DMS114 treated with DMSO at 0.1 percent for 48 hours (cell line): ENCODE results near the gene RPS26.
A peak's percentile ranks its signal among the peaks of the same experiment; 100 is the strongest.
"Not testable (repeated sequence)": the region's sequence is repeated elsewhere in the genome, so short reads cannot be mapped to it uniquely, and the experiment has no call there.

Experiments
- DNase-seq: peaks from one replicate; lab custom pipeline; 2025; ENCODE audit not compliant: unreplicated experiment; lab: John Stamatoyannopoulos, UW

Gene RPS26

DNA sequence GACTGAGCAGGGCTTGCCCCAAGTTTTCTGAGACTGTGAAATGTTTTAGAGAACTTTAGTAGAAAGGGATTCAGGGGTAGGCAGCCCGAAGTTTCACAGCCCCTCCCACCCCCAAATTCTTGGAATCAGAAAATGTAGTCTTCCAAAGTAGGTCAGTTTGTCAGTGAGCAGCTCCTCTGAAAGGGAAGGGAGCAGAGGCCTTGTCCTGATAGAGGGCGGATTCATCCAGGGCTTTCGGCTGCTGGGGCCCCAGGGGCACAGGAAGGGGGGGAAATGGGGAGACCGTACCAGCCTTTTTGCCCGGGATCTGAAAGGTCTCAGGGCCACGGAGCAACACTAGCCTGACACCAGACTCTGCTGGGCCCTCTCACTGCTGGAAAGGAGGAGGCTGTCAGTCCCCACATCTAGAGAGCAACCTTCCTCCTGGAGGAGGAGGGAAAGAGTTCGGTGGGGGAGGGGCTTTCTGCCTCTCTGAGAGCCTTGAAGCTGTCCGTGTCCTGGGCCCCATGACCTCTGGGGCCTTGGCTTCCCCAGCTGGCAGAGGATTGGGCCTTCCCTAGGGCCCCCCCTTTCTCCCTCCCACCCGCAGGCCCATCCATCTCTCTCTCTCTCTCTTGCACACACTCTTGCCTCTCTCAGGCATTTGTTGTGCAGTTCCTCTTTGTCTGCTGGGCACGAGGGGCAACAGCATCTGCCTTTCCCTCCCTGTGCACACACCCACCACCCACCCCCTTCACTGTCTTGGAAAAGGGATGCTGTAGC, 21.1 kb upstream of the RPS26 start, which contains the start of gene IKZF4:
TSS of gene IKZF4 (plus strand) at position 621 of the 762 bp plus-strand sequence. CDS start 451 bp downstream, outside the sequence.
- no peak for DNase-seq

DNA sequence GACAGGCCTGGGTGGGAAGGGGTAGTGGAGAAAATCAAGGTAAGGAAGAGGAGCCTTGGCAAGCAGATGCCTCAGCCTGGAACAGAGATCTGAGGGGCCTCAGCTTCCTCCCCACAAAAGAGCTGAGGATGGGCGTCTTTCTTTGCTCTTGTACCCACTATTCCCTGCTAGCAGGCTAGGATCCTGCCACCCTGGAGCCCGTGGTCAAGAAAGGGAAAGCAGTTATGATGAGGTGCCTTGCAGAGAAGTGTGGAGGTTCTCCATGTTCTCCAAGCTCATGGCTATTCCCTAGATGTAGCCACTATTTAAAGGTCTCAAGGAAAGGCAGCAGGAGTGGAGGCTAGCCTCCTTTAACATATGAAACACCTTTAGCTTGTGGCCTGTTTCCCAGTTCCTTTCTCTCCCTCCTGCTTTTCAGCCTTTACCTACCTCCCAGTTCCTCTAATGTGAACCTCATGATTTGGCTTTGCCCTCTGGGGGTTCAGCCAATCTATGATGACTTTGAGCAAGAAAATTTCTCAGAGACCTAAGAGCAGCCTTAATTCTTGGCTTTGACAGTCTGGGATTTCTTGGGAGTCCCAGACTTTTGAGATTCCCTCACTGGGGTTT, 19.7 kb upstream of the RPS26 start:
- no peak for DNase-seq

DNA sequence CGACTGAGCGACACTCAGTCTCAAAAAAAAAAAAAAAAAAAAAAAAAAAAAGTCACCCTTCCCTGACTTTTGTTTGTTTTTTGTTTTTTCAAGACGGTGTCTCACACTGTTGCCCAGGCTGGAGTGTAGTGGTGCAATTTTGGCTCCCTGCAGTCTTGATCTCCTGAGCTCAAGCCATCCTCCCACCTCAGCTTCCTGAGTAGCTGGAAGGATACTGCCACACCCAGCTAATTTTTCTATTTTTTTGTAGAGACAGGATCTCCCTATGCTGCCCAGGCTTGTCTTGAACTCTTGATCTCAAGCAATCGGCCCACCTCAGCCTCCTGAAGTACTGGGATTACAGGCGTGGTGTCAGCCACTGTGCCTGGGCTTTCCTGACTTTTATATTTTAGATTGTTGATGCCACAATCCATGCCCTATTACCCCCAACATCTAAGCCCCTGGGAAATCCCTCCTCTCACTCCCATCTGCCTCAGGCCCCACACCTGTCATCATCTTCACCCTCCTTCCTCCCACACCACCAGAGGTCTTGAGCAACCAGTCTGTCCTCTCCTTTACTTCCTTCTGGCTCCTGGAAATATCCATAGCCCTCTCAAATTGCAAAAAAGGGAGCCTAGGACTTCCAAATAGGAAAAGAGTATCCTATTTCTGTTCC, 13.1 kb upstream of the RPS26 start:
- no peak for DNase-seq

DNA sequence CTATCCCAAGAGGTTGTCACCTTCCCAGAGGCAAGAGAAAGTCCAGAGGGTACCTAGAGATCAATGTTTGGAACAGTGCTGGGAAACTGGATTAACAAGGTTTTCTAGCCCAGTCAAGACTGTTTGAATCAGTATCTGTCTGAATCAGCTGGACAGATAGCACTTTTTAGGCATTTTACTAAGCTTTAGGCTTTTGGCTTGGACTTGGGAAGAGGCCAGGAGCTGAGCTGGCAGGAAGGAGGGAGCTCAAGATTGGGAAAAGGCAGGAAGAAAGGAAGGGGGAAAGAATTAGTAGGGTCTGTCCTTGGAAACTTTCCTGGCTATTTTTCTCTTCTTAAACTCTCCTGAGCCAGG, 12.6 kb upstream of the RPS26 start:
- no peak for DNase-seq

DNA sequence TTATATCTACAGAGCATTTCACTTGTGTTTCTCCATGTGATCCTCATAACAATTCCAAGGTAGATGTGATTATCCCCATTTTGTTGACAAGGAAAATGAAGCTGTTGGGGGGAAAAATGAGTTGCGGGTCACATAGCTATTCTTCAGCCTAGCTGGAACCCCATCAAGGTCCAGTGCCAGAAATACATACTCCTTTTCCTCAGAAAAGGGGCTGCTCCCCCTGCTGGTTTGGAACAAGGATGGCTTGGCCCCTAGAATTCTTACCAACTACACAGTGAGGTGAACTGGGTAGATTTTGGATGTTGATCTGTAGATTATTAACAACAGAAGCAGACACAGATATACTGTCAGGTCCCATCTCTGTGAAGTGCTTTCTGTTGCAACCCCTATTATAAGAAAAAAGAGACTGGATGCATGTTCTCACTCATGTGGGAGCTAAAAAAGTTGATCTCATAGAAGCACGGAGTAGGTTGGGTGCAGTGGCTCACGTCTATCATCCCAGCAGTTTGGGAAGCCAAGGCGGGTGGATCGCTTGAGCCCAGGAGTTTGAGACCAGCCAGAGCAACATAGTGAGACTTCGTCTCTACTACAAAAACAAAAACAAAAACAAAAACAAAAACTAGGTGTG, 11.9 kb upstream of the RPS26 start:
- DNase-seq, result peak; percentile 56

DNA sequence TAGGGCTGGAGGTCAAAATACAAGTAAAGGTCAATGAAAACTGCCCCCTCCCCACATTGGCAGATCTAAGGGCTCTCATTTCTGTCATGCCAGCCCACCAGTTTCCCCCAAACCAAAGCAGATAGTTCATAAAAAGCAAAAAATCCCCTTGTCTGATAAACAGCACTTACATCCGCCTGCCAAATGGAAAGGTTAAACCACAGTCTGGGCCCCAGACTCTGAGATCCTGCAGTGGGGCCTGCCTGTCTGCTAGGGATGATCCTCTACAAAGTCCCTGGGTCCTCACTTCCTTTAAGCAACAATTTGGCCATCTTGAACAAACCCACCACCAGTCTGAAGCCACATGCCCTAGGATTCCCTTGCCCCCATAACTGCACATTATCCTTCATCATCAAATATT, 9.7 kb upstream of the RPS26 start:
- no peak for DNase-seq

DNA sequence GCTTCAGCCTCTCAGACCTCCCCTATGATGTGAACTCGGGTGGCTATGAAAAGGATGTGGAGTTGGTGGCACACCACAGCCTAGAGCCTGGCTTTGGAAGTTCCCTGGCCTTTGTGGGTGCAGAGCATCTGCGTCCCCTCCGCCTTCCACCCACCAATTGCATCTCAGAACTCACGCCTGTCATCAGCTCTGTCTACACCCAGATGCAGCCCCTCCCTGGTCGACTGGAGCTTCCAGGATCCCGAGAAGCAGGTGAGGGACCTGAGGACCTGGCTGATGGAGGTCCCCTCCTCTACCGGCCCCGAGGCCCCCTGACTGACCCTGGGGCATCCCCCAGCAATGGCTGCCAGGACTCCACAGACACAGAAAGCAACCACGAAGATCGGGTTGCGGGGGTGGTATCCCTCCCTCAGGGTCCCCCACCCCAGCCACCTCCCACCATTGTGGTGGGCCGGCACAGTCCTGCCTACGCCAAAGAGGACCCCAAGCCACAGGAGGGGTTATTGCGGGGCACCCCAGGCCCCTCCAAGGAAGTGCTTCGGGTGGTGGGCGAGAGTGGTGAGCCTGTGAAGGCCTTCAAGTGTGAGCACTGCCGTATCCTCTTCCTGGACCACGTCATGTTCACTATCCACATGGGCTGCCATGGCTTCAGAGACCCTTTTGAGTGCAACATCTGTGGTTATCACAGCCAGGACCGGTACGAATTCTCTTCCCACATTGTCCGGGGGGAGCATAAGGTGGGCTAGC, 7.0 kb upstream of the RPS26 start:
- DNase-seq, result no peak

DNA sequence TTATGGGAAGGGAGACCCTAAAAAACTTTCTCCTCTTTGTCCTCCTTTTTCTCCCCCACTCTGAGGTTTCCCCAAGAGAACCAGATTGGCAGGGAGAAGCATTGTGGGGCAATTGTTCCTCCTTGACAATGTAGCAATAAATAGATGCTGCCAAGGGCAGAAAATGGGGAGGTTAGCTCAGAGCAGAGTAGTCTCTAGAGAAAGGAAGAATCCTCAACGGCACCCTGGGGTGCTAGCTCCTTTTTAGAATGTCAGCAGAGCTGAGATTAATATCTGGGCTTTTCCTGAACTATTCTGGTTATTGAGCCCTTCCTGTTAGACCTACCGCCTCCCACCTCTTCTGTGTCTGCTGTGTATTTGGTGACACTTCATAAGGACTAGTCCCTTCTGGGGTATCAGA, 4.6 kb upstream of the RPS26 start:
- no peak for DNase-seq

DNA sequence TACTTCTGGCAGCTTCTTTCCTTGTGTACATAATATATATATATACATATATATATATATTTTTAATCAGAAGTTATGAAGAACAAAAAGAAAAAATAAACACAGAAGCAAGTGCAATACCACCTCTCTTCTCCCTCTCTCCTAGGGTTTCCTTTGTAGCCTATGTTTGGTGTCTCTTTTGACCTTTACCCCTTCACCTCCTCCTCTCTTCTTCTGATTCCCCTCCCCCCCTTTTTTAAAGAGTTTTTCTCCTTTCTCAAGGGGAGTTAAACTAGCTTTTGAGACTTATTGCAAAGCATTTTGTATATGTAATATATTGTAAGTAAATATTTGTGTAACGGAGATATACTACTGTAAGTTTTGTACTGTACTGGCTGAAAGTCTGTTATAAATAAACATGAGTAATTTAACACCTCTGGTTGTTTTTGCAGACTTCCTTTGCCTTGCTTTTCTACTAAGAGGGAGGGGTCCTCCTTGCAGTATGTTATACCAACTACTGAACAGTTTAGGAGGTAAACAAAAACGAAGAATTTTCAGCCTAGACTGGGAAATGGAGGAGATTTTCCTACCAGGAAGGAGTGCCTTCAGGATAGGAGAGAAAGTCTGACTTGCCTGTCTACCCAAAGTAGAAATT, 3.6 kb upstream of the RPS26 start:
- no peak for DNase-seq

DNA sequence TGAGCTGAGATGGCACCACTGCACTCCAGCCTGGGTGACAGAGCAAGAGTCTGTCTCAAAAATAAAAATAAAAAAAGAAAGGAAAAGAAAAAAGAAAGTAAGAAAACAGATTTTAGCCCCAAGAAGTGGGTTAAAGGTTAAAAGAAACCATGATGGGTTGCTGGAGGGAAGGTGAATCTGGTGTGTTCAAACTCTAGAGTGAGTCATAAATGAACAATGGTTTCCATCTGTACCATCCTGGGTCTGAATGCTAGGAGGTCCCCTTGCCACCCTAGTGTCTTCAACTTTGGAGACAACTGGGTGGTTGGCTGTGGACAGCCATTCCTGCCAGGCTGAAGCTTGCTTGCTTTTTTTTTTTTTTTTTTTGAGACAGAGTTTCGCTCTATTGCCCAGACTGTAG, 1.6 kb upstream of the RPS26 start:
- DNase-seq, result no peak

DNA sequence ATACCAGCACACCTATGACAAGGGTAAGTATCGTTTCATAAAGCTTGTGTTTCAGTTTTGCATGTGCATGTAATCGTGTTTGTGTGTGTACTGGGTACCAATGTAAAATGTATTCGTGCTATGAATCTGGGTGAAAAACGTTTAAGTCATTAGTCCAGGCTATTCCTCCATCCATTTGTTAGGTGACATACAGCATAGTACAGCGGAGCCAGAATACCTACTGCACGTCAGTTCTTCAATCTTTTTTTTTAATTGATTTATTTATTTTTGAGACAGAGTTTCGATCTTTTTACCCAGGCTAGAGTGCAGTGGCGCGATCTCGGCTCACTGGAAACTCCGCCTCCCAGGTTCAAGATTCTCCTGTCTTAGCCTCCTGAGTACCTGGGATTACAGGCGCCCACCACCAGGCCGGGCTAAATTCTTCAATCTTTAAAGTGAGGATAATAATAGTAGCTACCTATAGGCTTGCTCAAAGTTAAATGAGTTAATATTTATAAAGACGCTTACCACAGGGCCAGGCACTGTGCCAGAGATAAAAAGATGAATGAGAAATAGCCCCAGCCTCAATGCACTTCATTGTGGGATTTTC, 661 bp upstream of the RPS26 start:
- DNase-seq, result no peak

DNA sequence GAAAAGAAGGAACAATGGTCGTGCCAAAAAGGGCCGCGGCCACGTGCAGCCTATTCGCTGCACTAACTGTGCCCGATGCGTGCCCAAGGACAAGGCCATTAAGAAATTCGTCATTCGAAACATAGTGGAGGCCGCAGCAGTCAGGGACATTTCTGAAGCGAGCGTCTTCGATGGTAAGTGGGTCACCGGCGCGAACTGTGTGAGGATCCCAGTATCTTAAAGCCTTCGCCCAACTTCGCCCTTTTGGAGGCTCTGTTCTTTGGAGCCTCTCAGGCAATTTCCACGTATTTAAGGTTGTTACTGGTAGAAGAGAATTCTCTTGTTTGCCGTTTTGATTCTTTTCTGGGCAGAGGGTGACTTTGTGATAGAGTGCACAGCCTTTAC, 704 bp downstream of the RPS26 start:
- DNase-seq, result not testable (repeated sequence)

DNA sequence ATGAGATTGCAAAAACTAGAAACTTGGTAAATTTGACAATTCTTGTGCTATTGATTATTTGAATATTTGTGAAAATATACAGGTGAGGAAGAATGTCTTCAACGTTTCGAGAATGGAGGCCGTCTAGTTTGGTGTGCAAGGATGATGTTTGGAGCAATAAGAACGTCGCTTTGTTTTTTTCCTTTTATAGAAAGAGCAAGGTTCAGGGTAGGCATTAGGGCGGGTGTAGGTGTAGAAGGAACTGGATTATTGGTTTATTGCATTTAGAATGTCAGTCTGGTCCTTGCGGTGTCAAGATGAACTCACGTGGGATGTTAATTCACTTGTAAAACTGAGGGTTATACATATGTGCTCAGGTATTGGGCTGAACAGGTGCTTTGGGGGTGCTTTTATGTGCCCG, 1.1 kb downstream of the RPS26 start:
- no peak for DNase-seq

DNA sequence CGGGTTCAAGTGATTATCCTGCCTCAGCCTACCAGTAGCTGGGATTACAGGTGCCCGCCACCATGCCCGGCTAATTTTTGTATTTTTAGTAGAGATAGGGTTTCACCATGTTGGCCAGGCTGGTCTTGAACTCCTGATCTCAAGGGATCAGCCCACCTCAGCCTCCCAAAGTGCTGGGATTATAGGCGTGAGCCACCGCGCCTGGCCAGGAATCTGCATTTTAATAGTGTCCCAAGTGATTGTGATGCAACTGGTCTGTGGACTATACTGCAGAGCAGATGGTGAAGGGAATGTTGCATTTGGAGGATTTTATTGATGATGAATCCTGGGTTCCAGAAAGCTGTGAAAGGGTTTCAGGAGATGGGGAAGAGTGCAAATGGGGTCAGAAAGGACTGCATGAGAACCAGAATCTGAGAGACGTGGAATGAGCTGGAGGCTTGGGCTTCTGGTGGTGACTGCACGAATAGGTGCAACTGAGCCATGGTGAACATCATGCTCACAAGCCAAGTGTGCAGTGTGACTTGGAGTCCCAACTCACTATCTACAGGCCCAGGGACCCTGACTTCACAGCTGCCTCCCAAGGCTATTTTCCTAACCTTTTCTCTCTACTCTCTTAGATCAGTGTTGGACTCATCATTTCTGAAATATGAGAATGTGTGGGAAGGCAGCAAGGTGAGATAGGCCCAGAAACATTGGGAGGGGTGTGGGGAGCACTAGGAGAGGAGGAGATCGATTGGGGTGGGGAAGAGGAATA, 4.5 kb downstream of the RPS26 start:
- no peak for DNase-seq

DNA sequence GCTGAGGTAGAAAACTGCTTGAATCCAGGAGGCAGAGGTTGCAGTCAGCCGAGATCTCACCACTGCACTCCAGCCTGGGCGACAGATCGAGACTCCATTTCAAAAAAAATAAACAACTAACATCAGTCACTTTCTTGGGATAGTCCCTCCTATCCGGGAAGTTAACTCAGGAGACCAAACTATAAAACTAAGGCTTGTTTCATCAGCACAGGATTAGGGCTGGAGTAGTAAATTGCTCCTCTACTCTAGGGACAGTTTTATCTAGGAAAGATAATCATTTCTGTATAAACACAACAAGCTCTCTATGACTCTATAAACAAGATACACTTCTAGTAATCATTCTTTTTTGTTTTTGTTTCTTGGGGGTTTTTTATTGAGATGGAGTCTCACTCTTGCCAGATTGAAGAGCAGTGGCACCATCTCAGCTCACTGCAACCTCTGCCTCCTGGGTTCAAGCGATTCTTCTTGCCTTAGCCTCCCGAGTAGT, 11.7 kb downstream of the RPS26 start:
- DNase-seq, result no peak

DNA sequence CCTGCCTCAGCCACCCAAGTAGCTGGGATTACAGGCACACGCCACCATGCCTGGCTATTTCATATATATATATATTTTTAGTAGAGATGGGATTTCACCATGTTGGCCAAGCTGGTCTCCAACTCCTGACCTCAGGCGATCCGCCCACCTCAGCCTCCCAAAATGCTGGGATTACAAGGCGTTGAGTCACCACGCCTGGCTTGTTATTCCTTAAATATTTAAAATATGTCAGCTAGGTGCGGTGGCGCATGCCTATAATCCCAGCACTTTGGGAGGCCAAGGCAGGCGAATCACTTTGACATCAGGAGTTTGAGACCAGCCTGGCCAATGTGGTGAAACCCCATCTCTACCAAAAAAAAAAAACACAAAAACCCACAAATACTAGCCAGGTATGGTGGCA, 18.2 kb downstream of the RPS26 start:
- not testable (repeated sequence) for DNase-seq

DNA sequence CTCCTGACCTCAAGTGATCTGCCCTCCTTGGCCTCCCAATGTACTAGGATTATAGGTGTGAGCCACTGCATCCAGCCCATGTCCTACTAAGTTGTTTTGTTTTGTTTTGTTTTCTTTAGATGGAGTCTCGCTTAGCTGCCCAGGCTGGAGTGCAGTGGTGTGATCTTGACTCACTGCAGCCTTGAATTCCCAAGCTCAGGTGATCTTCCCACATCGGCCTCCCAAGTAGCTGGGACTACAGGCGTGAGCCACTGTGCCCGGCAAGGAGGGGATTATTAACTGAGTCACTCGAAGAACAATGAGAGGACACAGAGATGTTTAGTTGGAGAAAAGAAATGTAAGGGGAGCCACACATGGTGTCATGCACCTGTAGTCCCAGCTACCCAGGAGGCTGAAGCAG, 20.3 kb downstream of the RPS26 start:
- no peak for DNase-seq

DNA sequence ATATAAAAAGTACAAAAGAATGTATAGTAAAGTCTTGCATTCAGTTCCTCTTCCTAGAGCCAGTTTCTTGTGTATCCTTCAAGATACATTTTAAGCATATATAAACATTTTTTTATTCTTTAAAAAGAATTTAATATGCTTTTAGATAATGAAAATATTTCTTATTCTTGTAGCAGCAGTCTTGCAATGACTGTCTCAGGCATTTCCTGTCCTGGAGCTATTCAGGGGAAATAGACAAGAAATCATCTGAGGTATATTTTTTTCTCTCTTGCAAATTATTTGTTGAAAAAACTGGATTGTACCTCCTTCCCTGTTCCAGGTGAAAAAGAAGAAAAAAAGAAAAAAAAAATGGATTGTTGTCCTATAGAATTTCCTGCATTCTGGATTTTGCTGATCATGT, 21.3 kb downstream of the RPS26 start:
- DNase-seq, result no peak

DNA sequence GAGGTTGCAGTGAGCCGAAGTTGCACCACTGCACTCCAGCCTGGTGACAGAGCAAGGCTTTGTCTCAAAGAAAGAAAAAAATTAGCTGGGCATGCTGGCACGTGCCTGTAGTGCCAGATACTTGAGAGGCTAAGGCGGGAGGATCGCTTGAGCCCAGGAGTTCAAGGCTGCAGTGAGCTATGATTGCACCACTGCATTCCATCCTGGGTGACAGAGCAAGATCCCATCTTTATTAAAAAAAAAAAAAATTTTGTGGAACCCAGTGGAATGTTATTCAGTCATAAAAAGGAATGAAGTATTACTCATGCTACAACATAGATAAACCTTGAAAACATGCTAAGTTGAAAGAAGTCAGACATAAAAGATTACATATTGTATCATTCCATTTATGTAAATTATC, 29.9 kb downstream of the RPS26 start:
- no peak for DNase-seq

DNA sequence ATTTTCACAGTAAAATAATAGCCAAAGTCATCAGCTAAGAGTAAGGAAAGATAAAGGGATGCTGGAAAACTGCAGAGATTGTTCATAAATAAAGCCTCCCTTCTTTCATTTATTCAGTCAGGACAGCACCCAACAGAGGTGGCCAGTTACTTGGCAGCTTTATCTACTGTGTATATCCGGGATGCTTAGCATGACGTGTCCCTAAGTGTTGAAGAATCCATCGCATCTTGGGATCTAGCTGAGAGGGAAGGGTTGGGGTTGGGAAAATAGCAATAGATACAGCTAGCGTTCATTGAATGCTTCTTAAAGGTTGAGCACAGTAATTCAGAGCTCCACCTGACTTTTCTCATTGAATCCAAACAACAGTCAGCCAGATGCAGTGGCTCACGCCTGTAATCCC, 32.7 kb downstream of the RPS26 start:
- no peak for DNase-seq
